Mesenteric fat pad (tissue), 1 donor: Measurements from ENCODE around the gene ORM2. TPM values are rescaled to one million over a fixed set of nuclear protein-coding genes. Genes with fewer than 3 reads are reported as not detected.

Experiments
- DNase-seq: peaks from one replicate; pipeline ENCODE4 v3.0.0-alpha.2; 2020; ENCODE audit warnings: low spot score
- total RNA-seq: library from RNA; stranded (reverse); fragmentation: NEBNext Ultra II Directional; extraction: Animal tissue kit (Norgen Biotek cat#: 25700); gene quantifications from one replicate; pipeline ENCODE4 v1.2.1, GENCODE V29; 2021
- donor health status: DM: yes; HTN: yes; CAD: no.

The ORM2 gene
- total RNA-seq, 1 donor from 2014 or later, result not detected

- DNase-seq, result no peak
Observed at GRCh38 chr9:114369216-114370130, 39.8 kb downstream of the ORM2 start.

- DNase-seq, result no peak
Observed at GRCh38 chr9:114370251-114370967, 40.7 kb downstream of the ORM2 start.

GRCh38 chr9:114370968-114371320, 41.3 kb downstream of the ORM2 start:
- no peak for DNase-seq

- no peak for DNase-seq
Observed at GRCh38 chr9:114371343-114371944, 41.8 kb downstream of the ORM2 start.

- no peak for DNase-seq
Observed at GRCh38 chr9:114371973-114372917, 42.6 kb downstream of the ORM2 start.

GRCh38 chr9:114372921-114373448, 43.3 kb downstream of the ORM2 start:
- no peak for DNase-seq

- DNase-seq, result no peak
Observed at GRCh38 chr9:114373960-114374730, 44.5 kb downstream of the ORM2 start.

GRCh38 chr9:114374936-114375335, 45.3 kb downstream of the ORM2 start:
- DNase-seq, result no peak

GRCh38 chr9:114375386-114376175, 45.9 kb downstream of the ORM2 start:
- no peak for DNase-seq

GRCh38 chr9:114376586-114377445, 47.1 kb downstream of the ORM2 start:
- DNase-seq, result no peak

GRCh38 chr9:114378016-114378415, 48.3 kb downstream of the ORM2 start:
- DNase-seq, result no peak

GRCh38 chr9:114378883-114379282, 49.2 kb downstream of the ORM2 start:
- DNase-seq, result no peak

Other genes starting within 250 kb of the ORM2 start
- 0.84 TPM for gene KIF12, start 230.6 kb upstream of the ORM2 start, total RNA-seq
- gene COL27A1, start 174.3 kb upstream of the ORM2 start, total RNA-seq, result 101 TPM
- 0.64 TPM for gene ORM1, start 6.8 kb upstream of the ORM2 start, total RNA-seq
- gene AKNA, start 58.1 kb downstream of the ORM2 start, total RNA-seq, result 44.9 TPM
- gene WHRN, start 175.6 kb downstream of the ORM2 start, total RNA-seq, result 5.5 TPM